Right lobe of liver (tissue), 6 donors: ENCODE data around the gene BLVRB. TPM values are rescaled to one million over a fixed set of nuclear protein-coding genes. Genes with fewer than 3 reads are reported as not detected.

Source experiments
- ATAC-seq, 4 donors: fragments of 200-7000 bp; cut with Tn5 transposase; one replicate each; pipeline ENCODE4 v1.9.1; 2020; ENCODE audit warnings: mild to moderate bottlenecking in 4 of 4, moderate library complexity in 4 of 4
- DNase-seq, 3 donors: peaks; one replicate each; pipeline ENCODE4 v3.0.0-alpha.2; 2020
- H3K27ac ChIP-seq, 3 donors: fragments of 200-600 bp; one replicate each; pipeline ENCODE4 v1.8.0; 2022
- H3K27me3 ChIP-seq, 2 donors: fragments of 200-600 bp; one replicate each; pipeline ENCODE4 v1.8.0; 2022
- H3K36me3 ChIP-seq, 4 donors: fragments of 200-600 bp; sonication (generic) in 1 of 4; one replicate each; pipeline versions ENCODE4 v1.5.1 to v1.8.0; 2017 to 2022; ENCODE audit warnings: control low read depth in 1 of 4
- H3K4me1 ChIP-seq, 4 donors: fragments of 200-600 bp; sonication (generic) in 1 of 4; one replicate each; pipeline versions ENCODE4 v1.5.1 to v1.8.0; 2017 to 2022; ENCODE audit warnings: control low read depth in 1 of 4
- H3K4me3 ChIP-seq, 3 donors: fragments of 200-600 bp; one replicate each; pipeline ENCODE4 v1.8.0; 2022
- H3K9me3 ChIP-seq, 4 donors: fragments of 200-600 bp; sonication (generic) in 1 of 4; one replicate each; pipeline versions ENCODE4 v1.5.1 to v1.8.0; 2017 to 2022; ENCODE audit warnings: control low read depth in 1 of 4
- POLR2A ChIP-seq: fragments of 450-650 bp; IDR thresholded peaks from one replicate; pipeline ENCODE4 v1.6.1; 2017; ENCODE audit warnings: antibody characterized with exemption, mild to moderate bottlenecking
- WGBS: methylation state at CpG from one replicate; pipeline ENCODE4 v1.1.6; 2018; ENCODE audit warnings: low coverage, low lambda C conversion rate; ENCODE audit not compliant: insufficient coverage; ENCODE audit errors: missing lambda C conversion rate; 5-methylcytosine and 5-hydroxymethylcytosine counted together
- intact Hi-C, 2 donors: fragments of 100-400 bp; cut with DNase I; formaldehyde crosslinking; loops; one replicate each; pipeline versions ENCODE4 v1.11.2 to v1.14.1; 2022
- total RNA-seq, 6 experiments: library from RNA; depleted of rRNA in 2 of 6; stranded (reverse); fragments of >200 nt in 2 of 6; fragmentation: NEBNext Ultra II Directional in 3 of 6; extraction: Animal tissue kit (Norgen Biotek cat#: 25700) in 3 of 6; gene quantifications; one replicate each; pipeline versions ENCODE4 v1.1.0 to v1.2.4, GENCODE V29; 2016 to 2023
- TF ChIP-seq, protein P1 (sequence below), 4 donors: fragments of 200-600 bp in 3 of 4; fragments of 450-650 bp in 1 of 4; IDR thresholded peaks; one replicate each; pipeline versions ENCODE4 v1.5.1 to v1.8.0; 2016 to 2022; ENCODE audit warnings: antibody characterized with exemption in 4 of 4, mild to moderate bottlenecking in 2 of 4
- donor health status: DM: no; HTN: yes; CAD: no.
- donor health status: DM: no; HTN: no; CAD: no.
- donor health status: DM: no; HTN: no; CAD: no.
- donor health status: DM: no; HTN: yes; CAD: no.
- donor health status: DM: no; HTN: yes; CAD: no.

Gene BLVRB
- total RNA-seq, 6 experiments from 2014 or later = 127 to 326 (median 146) TPM

DNA sequence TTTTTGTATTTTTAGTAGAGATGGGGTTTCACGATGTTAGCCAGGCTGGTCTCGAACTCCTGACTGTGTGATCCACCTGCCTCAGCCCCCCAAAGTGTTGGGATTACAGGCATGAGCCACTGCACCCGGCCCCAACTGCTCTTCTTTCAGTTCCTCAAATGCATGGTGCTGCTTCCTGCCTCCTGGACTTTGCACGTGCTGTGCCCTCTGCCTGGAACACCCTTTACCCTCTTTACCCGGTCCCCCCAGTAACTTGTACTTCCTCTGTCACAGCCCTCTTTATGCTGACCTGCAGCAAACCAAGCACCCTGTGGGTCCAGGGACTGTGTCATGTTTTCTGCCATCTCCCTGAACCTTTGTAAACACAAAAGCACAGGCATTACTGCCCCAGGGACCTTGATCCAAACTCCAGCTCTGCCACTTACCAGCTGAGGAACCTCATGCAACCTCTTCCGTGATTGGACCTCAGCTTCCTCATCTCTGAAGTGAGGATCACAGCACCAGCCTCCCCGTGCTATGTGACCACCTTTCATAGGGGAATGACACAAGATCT lies 3.8 kb downstream of the BLVRB start:
- no peak for TF ChIP-seq POLR2A
- H3K27ac ChIP-seq = peak overlapping the region in 2 of 3 donors; percentile 20 to 55
- DNase-seq (peak; percentile 43 to 71 (median 70)), ATAC-seq (peak in 3 of 4 donors; percentile 0 to 42 (median 4))
- H3K9me3 ChIP-seq = no peaks in the 10 kb centered on the region
- H3K4me3 ChIP-seq = no peak overlapping the region
- H3K4me1 ChIP-seq = peaks cover 0 to 50% (median 19%) of the 10 kb centered on the region in 4 donors
- intact Hi-C loops = no loop called here
- H3K36me3 ChIP-seq = peaks cover 0 to 9% (median 2%) of the 10 kb centered on the region in 4 donors
- 15% methylated on average over 5 of the region's 7 CpGs for WGBS
- H3K27me3 ChIP-seq = no peaks in the 10 kb centered on the region

- intact Hi-C loops = no loop called here
- WGBS = 90% methylated on average over 3 of the region's 3 CpGs
Observed at GRCh38 chr19:40460185-40460584, 5.4 kb downstream of the BLVRB start.

GRCh38 chr19:40458597-40458974 lies 7.0 kb downstream of the BLVRB start:
- Histone ChIP-seq H3K36me3 (peaks cover 0 to 17% (median 8%) of the 10 kb centered on the region in 4 donors), H3K9me3 (no peaks in the 10 kb centered on the region), H3K4me1 (peaks cover 0 to 30% (median 8%) of the 10 kb centered on the region in 4 donors), H3K27me3 (no peaks in the 10 kb centered on the region), H3K27ac (no peak overlapping the region), H3K4me3 (no peak overlapping the region)
- 84% methylated on average over 2 of the region's 3 CpGs for WGBS
- intact Hi-C loops = no loop called here
- TF ChIP-seq, protein P1, sequence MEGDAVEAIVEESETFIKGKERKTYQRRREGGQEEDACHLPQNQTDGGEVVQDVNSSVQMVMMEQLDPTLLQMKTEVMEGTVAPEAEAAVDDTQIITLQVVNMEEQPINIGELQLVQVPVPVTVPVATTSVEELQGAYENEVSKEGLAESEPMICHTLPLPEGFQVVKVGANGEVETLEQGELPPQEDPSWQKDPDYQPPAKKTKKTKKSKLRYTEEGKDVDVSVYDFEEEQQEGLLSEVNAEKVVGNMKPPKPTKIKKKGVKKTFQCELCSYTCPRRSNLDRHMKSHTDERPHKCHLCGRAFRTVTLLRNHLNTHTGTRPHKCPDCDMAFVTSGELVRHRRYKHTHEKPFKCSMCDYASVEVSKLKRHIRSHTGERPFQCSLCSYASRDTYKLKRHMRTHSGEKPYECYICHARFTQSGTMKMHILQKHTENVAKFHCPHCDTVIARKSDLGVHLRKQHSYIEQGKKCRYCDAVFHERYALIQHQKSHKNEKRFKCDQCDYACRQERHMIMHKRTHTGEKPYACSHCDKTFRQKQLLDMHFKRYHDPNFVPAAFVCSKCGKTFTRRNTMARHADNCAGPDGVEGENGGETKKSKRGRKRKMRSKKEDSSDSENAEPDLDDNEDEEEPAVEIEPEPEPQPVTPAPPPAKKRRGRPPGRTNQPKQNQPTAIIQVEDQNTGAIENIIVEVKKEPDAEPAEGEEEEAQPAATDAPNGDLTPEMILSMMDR (IDR thresholded peaks at IDR 0.05) = no peak
- TF ChIP-seq POLR2A = no peak
- DNase-seq (no peak), ATAC-seq (no peak)

More at GRCh38 chr19:40460185-40460584, 5.4 kb downstream of the BLVRB start:
- Histone ChIP-seq H3K9me3 (no peaks in the 10 kb centered on the region), H3K27me3 (no peaks in the 10 kb centered on the region), H3K27ac (no peak overlapping the region), H3K4me1 (peaks cover 0 to 42% (median 13%) of the 10 kb centered on the region in 4 donors), H3K36me3 (peaks cover 0 to 12% (median 6%) of the 10 kb centered on the region in 4 donors), H3K4me3 (no peak overlapping the region)
- no peak for TF ChIP-seq POLR2A
- TF ChIP-seq, protein P1 (IDR thresholded peaks at IDR 0.05) = no peak
- no peak for DNase-seq
- no peak for ATAC-seq

DNA sequence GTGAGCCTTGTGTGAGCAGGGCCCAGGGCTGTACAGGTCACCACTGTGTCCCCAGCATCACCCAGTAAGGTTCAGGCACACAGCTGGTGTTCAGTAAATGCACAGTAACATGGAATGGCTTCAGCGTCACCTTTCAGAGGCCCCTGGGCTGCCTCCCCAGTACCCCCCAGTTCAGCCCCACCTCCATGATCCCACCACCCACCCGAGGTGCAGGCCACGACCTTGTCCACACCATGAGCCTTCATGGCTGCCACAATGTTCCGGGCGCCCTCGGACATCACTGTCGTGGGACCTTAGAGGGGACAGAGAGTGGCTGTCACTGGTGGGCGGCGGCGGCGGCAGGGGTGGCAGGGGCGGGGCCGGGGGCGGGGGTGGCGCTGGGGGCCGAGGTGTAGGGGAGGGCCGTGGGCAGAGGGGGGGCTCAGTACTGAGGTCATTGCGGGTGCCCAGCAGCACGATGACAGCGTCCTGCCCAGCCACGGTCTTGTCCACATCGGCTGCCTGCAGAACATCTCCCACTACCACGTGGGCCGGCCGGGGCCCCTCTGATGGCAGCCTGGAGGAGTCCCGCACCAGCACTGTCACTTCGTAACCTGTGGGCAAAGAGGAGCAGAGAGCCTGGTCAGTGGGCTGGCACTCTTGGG lies 7.5 kb downstream of the BLVRB start:
- peaks cover 0 to 21% (median 8%) of the 10 kb centered on the region in 4 donors for H3K36me3 ChIP-seq
- WGBS = no CpG with 5 or more reads among the region's 27 CpGs

More for the DNA sequence above, 7.5 kb downstream of the BLVRB start:
- peaks cover 0 to 28% (median 8%) of the 10 kb centered on the region in 4 donors for H3K4me1 ChIP-seq
- ATAC-seq (no peak), DNase-seq (no peak)
- no peaks in the 10 kb centered on the region for H3K27me3 ChIP-seq
- no peak overlapping the region for H3K27ac ChIP-seq
- TF ChIP-seq, protein P1 (IDR thresholded peaks at IDR 0.05) = no peak
- TF ChIP-seq POLR2A = no peak
- H3K4me3 ChIP-seq = no peak overlapping the region
- no peaks in the 10 kb centered on the region for H3K9me3 ChIP-seq
- intact Hi-C loops = no loop called here
